K562 (cell line): ENCODE data around the gene CDC42EP3. TPM values are rescaled to one million over a fixed set of nuclear protein-coding genes. Genes with fewer than 3 reads are reported as not detected.

Experiments
- ARID2 ChIP-seq: fragments of 450-650 bp; IDR thresholded peaks from 2 replicates; pipeline ENCODE4 v1.6.1; 2017; ENCODE audit warnings: antibody characterized with exemption, mild to moderate bottlenecking
- BDP1 ChIP-seq: IDR thresholded peaks from 3 replicates; pipeline ENCODE4 v1.6.1; 2011; ENCODE audit not compliant: insufficient read length, insufficient read depth
- CREM ChIP-seq: IDR thresholded peaks from 2 replicates; pipeline ENCODE4 v1.6.1; 2014; ENCODE audit warnings: antibody characterized with exemption, low read depth
- CXXC5 ChIP-seq: fragments of 250-450 bp; sonication (Bioruptor Pico); IDR thresholded peaks from 2 replicates; pipeline ENCODE4 v1.8.0; 2022; ENCODE audit warnings: inconsistent platforms, mild to moderate bottlenecking, moderate library complexity
- EHMT2 ChIP-seq: fragments of 450-650 bp; IDR thresholded peaks from 2 replicates; pipeline ENCODE4 v1.6.1; 2018; ENCODE audit warnings: antibody characterized with exemption
- HMG20B ChIP-seq: fragments of 250-450 bp; sonication (Bioruptor Pico); IDR thresholded peaks from 2 replicates; pipeline ENCODE4 v1.5.0; 2021; ENCODE audit warnings: mild to moderate bottlenecking
- HMGN3 ChIP-seq: IDR thresholded peaks from 2 replicates; pipeline ENCODE4 v1.6.1; 2011; ENCODE audit warnings: borderline replicate concordance, low read depth, mild to moderate bottlenecking, mixed read lengths, low read length; ENCODE audit not compliant: insufficient read length; ENCODE audit errors: extremely low read depth
- KDM1A ChIP-seq, 2 experiments: fragments of 450-650 bp; IDR thresholded peaks; 2 replicates each; pipeline ENCODE4 v1.6.1; 2016; ENCODE audit warnings: mild to moderate bottlenecking in 2 of 2
- MCM7 ChIP-seq, 2 experiments: fragments of 450-650 bp; IDR thresholded peaks; 2 replicates each; pipeline ENCODE4 v1.6.1; 2016 to 2018
- MTA1 ChIP-seq: fragments of 450-650 bp; IDR thresholded peaks from 2 replicates; pipeline ENCODE4 v1.6.1; 2017; ENCODE audit warnings: borderline replicate concordance
- NCOR1 ChIP-seq: fragments of 450-650 bp; IDR thresholded peaks from 2 replicates; pipeline ENCODE4 v1.6.1; 2016; ENCODE audit warnings: mild to moderate bottlenecking, moderate library complexity
- NONO ChIP-seq, 2 experiments: fragments of 200-400 bp in 1 of 2; fragments of 450-650 bp in 1 of 2; formaldehyde crosslinking in 1 of 2; IDR thresholded peaks; 2 replicates each; pipeline ENCODE4 v1.6.1; 2017; ENCODE audit warnings: low read depth in 2 of 2, mild to moderate bottlenecking in 2 of 2, moderate library complexity in 2 of 2, low read length in 1 of 2
- NRF1 ChIP-seq, 2 experiments: fragments of 450-650 bp; IDR thresholded peaks in 1 of 2; conservative IDR thresholded peaks in 1 of 2; 2 replicates each; pipeline ENCODE4 v1.6.1; 2014; ENCODE audit warnings: mild to moderate bottlenecking in 2 of 2
- POLR2G ChIP-seq: fragments of 200-400 bp; formaldehyde crosslinking; IDR thresholded peaks from 2 replicates; pipeline ENCODE4 v1.6.1; 2017; ENCODE audit warnings: low read depth, mild to moderate bottlenecking, antibody characterized with exemption, low read length, moderate library complexity
- POLR2H ChIP-seq: IDR thresholded peaks from 2 replicates; pipeline ENCODE4 v1.6.1; 2016; ENCODE audit warnings: missing genetic modification characterization, low read depth, mild to moderate bottlenecking, control low read depth, missing compliant biosample characterization, moderate library complexity
- RBBP5 ChIP-seq: fragments of 200-600 bp; sonication (generic); IDR thresholded peaks from 2 replicates; pipeline ENCODE4 v1.6.1; 2012; ENCODE audit warnings: borderline replicate concordance, mild to moderate bottlenecking, low read length, control low read depth, inconsistent platforms; ENCODE audit not compliant: insufficient read depth, poor library complexity, severe bottlenecking
- RBFOX2 ChIP-seq: fragments of 200-400 bp; formaldehyde crosslinking; IDR thresholded peaks from 2 replicates; pipeline ENCODE4 v1.6.1; 2017; ENCODE audit warnings: low read depth, mild to moderate bottlenecking, low read length, moderate library complexity
- RBM22 ChIP-seq: fragments of 200-400 bp; formaldehyde crosslinking; IDR thresholded peaks from 2 replicates; pipeline ENCODE4 v1.6.1; 2018; ENCODE audit warnings: low read length, low read depth; ENCODE audit not compliant: poor library complexity, severe bottlenecking
- RCOR1 ChIP-seq, 2 experiments: IDR thresholded peaks; 2 replicates each; pipeline ENCODE4 v1.6.1; 2012; ENCODE audit warnings: low read depth in 2 of 2, low read length in 2 of 2, borderline replicate concordance in 1 of 2, improper control_type of control experiment in 1 of 2
- RNF2 ChIP-seq: sonication (generic); IDR thresholded peaks from 2 replicates; pipeline ENCODE4 v1.6.1; 2016
- SAP30 ChIP-seq: fragments of 200-600 bp; sonication (generic); IDR thresholded peaks from 2 replicates; pipeline ENCODE4 v1.6.1; 2012; ENCODE audit warnings: borderline replicate concordance, low read depth, mild to moderate bottlenecking, moderate library complexity, low read length, control low read depth, inconsistent platforms; ENCODE audit not compliant: insufficient read depth, poor library complexity, severe bottlenecking
- TAL1 ChIP-seq: fragments of 450-650 bp; IDR thresholded peaks from 2 replicates; pipeline ENCODE4 v1.6.1; 2016; ENCODE audit warnings: mild to moderate bottlenecking
- ZBTB7A ChIP-seq: IDR thresholded peaks from 2 replicates; pipeline ENCODE4 v1.6.1; 2011; ENCODE audit warnings: low read depth, mild to moderate bottlenecking, low read length, moderate library complexity, borderline replicate concordance; ENCODE audit not compliant: control insufficient read depth
- ZNF436 ChIP-seq: fragments of 250-450, 450-650 bp; sonication (Bioruptor Pico); formaldehyde crosslinking; IDR thresholded peaks from 2 replicates; pipeline ENCODE4 v1.7.0; 2020; ENCODE audit warnings: mild to moderate bottlenecking
- ZNF778 ChIP-seq: fragments of 450-650 bp; formaldehyde crosslinking; IDR thresholded peaks from 2 replicates; pipeline ENCODE4 v1.4.0; 2020; ENCODE audit warnings: mild to moderate bottlenecking, moderate library complexity
- polyA plus RNA-seq, 8 experiments: library from polyadenylated mRNA; depleted of rRNA in 4 of 8; stranded (reverse) in 5 of 8; unstranded in 3 of 8; fragments of >200 nt; fragmentation: Nextera tagmentation in 2 of 8; fragmentation: Illumina TruSeq in 1 of 8; extraction: Ambion mirVana in 2 of 8; extraction: Trizol in 1 of 8; gene quantifications; 2 replicates each; pipeline versions ENCODE4 v1.2.1 to v1.2.3, GENCODE V29; 2011 to 2014; ENCODE audit warnings: inconsistent platforms in 1 of 8, missing spikeins in 1 of 8
- total RNA-seq, 7 experiments: library from RNA; depleted of rRNA in 6 of 7; stranded (reverse); fragments of >200 nt in 6 of 7; fragmentation: Illumina TruSeq in 2 of 7; extraction: Trizol in 2 of 7; gene quantifications; 2 replicates each; pipeline versions ENCODE4 v1.2.1 to v1.2.3, GENCODE V29; 2011 to 2021; ENCODE audit warnings: low replicate concordance in 1 of 7
- TF ChIP-seq, protein P1 (sequence below): fragments of 250-450 bp; sonication (Bioruptor Pico); IDR thresholded peaks from 2 replicates; pipeline ENCODE4 v1.8.0; 2022; ENCODE audit warnings: moderate library complexity, mild to moderate bottlenecking, inconsistent platforms
- TF ChIP-seq, protein P2 (sequence below): fragments of 250-450 bp; sonication (Bioruptor Pico); IDR thresholded peaks from 2 replicates; pipeline ENCODE4 v1.6.1; 2021; ENCODE audit warnings: mild to moderate bottlenecking
- TF ChIP-seq, protein P3 (sequence below): sonication (generic); formaldehyde crosslinking; IDR thresholded peaks from 2 replicates; pipeline ENCODE4 v1.8.0; 2022; ENCODE audit warnings: mild to moderate bottlenecking, low read depth, missing genetic modification reagents

The CDC42EP3 gene
- total and polyA plus RNA-seq, 9 of the 15 experiments (the other 6 are each of a cell fraction or from before 2014, with no cell fraction given), result 0.72 to 6.4 (median 2.0) TPM

DNA sequence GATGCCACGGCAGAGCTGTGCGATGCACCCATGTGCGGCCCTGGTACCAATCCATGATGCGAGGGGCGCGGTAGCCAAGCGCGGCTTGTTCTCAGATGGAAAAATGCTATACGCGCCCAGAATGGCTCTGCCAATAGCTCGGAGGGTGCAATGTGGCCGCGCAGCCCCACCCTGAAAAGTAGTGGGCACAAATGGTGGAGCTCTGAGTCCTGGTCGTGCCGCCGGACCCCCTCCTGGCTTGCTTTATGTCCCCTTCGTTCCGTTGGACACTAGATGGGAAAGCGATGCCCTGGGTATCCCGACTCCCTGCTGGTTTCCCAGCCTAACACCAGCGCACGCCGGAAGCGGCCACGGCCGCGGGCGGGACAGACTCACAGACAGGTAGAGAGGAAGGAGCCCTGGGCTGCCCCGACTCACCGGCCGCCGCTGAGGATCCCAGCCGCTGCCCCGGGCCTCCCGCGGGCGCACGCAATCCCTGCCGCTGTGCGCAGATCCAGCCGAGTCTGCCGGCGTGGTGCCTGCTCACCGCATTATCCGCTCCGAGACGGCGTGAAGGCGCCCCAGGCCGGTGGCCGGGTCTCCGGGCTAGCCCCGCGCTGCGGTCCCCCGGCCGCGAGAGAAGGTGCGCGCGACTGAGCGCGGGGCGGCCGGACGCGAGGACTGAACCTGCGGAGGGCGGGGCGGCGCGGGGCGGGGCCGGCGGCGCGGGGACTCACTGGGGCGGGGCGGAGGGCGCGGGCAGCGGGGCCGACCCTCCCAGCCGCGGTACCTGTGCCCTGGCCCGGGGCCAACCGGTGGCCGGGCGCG is at the start of gene CDC42EP3 (continued):
- TF ChIP-seq RBM22 (peak; percentile 27), EHMT2 (no peak), NCOR1 (no peak), ARID2 (no peak), HMG20B (CRISPR knock-in tag) (no peak), HMGN3 (peak; percentile 30), RCOR1 (IDR thresholded peaks at IDR 0.05; ENCODE audit: borderline replicate concordance in 1 of 2, low read depth in 2 of 2, low read length in 2 of 2) (no peak), NONO (IDR thresholded peaks at IDR 0.05; ENCODE audit: low read depth in 2 of 2, low read length in 1 of 2) (peak in 1 of 2 experiments; percentile 78; a peak in 2 of 4 replicates), ZNF436 (CRISPR knock-in tag) (no peak), RBFOX2 (peak; percentile 68), TAL1 (no peak), CXXC5 (CRISPR knock-in tag) (peak; percentile 37; the same call in 1 of the 2 replicates), POLR2H (tag) (no peak), CREM (no peak), ZNF778 (no peak), SAP30 (peak; percentile 19), MCM7 (IDR thresholded peaks at IDR 0.05) (no peak), RBBP5 (peak; percentile 59), BDP1 (no peak), POLR2G (peak; percentile 84), MTA1 (no peak), ZBTB7A (peak; percentile 29; the same call in 1 of the 2 replicates), NRF1 (conservative IDR thresholded peaks at IDR 0.05 in 1 of 2, IDR thresholded peaks at IDR 0.05 in 1 of 2) (peak; percentile 72 to 75), RNF2 (0 out of 2 replicates have a peak, but pooled peaks have one; percentile 21), KDM1A (IDR thresholded peaks at IDR 0.05) (no peak)
- TF ChIP-seq, protein P1, sequence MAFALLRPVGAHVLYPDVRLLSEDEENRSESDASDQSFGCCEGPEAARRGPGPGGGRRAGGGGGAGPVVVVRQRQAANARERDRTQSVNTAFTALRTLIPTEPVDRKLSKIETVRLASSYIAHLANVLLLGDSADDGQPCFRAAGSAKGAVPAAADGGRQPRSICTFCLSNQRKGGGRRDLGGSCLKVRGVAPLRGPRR (CRISPR knock-in tag), result no peak
- TF ChIP-seq, protein P2, sequence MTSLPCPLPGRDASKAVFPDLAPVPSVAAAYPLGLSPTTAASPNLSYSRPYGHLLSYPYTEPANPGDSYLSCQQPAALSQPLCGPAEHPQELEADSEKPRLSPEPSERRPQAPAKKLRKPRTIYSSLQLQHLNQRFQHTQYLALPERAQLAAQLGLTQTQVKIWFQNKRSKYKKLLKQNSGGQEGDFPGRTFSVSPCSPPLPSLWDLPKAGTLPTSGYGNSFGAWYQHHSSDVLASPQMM, result no peak
- TF ChIP-seq, protein P3, sequence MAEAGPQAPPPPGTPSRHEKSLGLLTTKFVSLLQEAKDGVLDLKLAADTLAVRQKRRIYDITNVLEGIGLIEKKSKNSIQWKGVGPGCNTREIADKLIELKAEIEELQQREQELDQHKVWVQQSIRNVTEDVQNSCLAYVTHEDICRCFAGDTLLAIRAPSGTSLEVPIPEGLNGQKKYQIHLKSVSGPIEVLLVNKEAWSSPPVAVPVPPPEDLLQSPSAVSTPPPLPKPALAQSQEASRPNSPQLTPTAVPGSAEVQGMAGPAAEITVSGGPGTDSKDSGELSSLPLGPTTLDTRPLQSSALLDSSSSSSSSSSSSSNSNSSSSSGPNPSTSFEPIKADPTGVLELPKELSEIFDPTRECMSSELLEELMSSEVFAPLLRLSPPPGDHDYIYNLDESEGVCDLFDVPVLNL, result 0 out of 2 replicates have a peak, but pooled peaks have one; percentile 12
